Measurements from ENCODE around the gene FAM3D. TPM values are rescaled to one million over a fixed set of nuclear protein-coding genes. Genes with fewer than 3 reads are reported as not detected.

Gene FAM3D
- total RNA-seq, 2 donors from 2014 or later: 4.7 to 11.6 TPM

DNA sequence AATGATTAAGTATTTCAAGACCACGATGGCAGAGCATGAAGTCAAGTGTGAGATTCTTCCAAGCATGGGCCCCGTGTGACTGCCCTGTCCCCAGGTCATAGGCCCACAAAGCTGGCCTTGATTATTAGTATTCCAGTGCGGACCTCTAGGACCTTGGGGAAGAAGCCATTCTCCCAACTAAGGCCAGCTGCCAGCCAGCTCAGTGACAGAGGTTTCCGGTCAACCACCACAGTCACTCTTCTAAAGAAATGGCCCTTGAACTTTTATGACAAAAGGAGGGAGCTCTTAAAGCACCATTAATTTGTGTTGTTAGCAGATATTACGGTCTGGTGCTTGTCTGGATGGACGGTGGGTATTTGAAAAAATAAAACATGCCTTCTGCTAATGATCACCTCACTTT is 28.0 kb downstream of the FAM3D start:
- H3K4me1 ChIP-seq (replicated peaks): no peaks in the 10 kb centered on the region
- no peak for DNase-seq (ENCODE audit: low spot score)
- no peaks in the 10 kb centered on the region for H3K36me3 ChIP-seq
- intact Hi-C loops (cut with DNase I): no loop called here
- H3K4me3 ChIP-seq: no peak overlapping the region
- 71% methylated on average over 6 of the region's 6 CpGs for WGBS
- TF ChIP-seq POLR2AphosphoS5 (IDR thresholded peaks at IDR 0.05): no peak
- no peak overlapping the region for H3K27ac ChIP-seq
- no peaks in the 10 kb centered on the region for H3K9me3 ChIP-seq
- H3K27me3 ChIP-seq (replicated peaks; ENCODE audit: insufficient read depth): no peaks in the 10 kb centered on the region

DNA sequence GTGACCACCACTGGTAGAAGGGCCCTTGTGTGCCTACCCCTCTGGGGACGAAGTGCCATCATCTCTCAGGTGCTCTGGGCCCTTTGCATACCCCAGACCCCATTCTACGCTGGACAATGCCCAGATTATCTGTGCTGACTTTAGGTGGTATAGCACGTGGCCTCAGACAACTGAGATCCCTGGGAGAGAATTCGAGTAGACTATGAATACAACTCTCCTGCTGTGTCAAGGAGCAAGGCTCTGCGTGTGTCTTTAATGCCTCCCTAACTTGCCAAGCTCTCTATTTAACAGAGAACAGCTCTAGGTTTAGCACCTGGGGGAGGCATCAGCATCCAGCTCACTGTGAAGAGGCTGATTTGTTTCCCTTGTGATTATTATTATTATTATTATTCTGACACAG is 29.1 kb downstream of the FAM3D start:
- no peak overlapping the region for H3K27ac ChIP-seq
- WGBS: 67% methylated on average over 5 of the region's 5 CpGs
- no peaks in the 10 kb centered on the region for H3K9me3 ChIP-seq
- TF ChIP-seq, protein P1, sequence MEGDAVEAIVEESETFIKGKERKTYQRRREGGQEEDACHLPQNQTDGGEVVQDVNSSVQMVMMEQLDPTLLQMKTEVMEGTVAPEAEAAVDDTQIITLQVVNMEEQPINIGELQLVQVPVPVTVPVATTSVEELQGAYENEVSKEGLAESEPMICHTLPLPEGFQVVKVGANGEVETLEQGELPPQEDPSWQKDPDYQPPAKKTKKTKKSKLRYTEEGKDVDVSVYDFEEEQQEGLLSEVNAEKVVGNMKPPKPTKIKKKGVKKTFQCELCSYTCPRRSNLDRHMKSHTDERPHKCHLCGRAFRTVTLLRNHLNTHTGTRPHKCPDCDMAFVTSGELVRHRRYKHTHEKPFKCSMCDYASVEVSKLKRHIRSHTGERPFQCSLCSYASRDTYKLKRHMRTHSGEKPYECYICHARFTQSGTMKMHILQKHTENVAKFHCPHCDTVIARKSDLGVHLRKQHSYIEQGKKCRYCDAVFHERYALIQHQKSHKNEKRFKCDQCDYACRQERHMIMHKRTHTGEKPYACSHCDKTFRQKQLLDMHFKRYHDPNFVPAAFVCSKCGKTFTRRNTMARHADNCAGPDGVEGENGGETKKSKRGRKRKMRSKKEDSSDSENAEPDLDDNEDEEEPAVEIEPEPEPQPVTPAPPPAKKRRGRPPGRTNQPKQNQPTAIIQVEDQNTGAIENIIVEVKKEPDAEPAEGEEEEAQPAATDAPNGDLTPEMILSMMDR (IDR thresholded peaks at IDR 0.05): no peak
- TF ChIP-seq POLR2AphosphoS5 (IDR thresholded peaks at IDR 0.05) (no peak), POLR2A (IDR thresholded peaks at IDR 0.05) (no peak)
- DNase-seq (ENCODE audit: low spot score): no peak
- no peaks in the 10 kb centered on the region for H3K27me3 ChIP-seq (replicated peaks; ENCODE audit: insufficient read depth)
- H3K4me3 ChIP-seq: no peak overlapping the region
- intact Hi-C loops (cut with DNase I): no loop called here
- no peaks in the 10 kb centered on the region for H3K36me3 ChIP-seq
- no peaks in the 10 kb centered on the region for H3K4me1 ChIP-seq (replicated peaks)

DNA sequence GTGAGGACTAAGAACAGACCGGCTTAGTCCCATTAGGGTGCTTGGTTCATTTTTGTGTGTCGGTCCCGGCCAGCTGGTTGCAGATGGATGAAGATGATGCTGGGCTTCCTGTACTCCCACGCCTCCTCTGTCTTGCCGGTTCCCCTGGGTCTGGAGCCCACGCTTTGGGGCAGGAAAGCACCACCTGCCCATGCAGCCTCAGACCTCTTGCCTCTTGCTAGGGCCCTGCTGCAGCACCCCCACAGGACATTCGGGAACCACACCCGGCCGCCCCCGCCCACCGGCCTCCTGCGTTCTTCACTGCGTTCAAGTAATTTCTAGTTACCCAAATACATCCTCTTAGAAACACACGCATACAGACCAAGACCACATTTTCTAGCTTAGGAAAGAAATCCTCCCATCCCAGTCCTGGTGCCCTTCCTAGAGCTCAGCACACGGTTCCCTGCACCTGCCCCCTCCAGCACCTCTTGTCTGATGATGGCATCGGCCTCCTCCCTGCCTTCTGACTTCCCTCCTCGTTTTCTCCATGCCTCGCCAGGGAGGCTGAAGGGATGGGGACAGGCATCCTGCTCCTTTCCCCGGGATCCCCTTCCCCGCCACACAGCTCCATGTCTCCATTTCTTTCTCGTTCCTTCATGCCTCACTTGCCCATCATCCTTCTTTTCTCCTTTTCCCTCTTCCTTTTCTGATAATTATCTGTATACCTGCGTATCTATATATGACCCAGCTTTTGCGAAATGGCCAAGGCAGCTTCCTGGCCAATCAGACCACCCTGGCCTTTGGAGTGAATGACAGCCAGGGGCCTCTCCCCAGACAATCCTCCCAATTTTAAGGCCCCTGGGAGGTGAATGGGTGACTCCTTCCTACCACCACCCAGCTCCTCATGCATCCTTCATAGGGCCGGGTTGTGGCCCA is 30.9 kb downstream of the FAM3D start:
- H3K9me3 ChIP-seq: no peaks in the 10 kb centered on the region
- intact Hi-C loops (cut with DNase I): no loop called here
- DNase-seq (ENCODE audit: low spot score): no peak
- H3K4me1 ChIP-seq (replicated peaks): no peaks in the 10 kb centered on the region
- no peak overlapping the region for H3K4me3 ChIP-seq
- H3K36me3 ChIP-seq: no peaks in the 10 kb centered on the region
- H3K27me3 ChIP-seq (replicated peaks; ENCODE audit: insufficient read depth): no peaks in the 10 kb centered on the region
- TF ChIP-seq POLR2A (IDR thresholded peaks at IDR 0.05): no peak
- TF ChIP-seq POLR2AphosphoS5 (IDR thresholded peaks at IDR 0.05): no peak
- TF ChIP-seq, protein P1 (IDR thresholded peaks at IDR 0.05): no peak
- WGBS: 89% methylated on average over 24 of the region's 24 CpGs
- H3K27ac ChIP-seq: no peak overlapping the region

DNA sequence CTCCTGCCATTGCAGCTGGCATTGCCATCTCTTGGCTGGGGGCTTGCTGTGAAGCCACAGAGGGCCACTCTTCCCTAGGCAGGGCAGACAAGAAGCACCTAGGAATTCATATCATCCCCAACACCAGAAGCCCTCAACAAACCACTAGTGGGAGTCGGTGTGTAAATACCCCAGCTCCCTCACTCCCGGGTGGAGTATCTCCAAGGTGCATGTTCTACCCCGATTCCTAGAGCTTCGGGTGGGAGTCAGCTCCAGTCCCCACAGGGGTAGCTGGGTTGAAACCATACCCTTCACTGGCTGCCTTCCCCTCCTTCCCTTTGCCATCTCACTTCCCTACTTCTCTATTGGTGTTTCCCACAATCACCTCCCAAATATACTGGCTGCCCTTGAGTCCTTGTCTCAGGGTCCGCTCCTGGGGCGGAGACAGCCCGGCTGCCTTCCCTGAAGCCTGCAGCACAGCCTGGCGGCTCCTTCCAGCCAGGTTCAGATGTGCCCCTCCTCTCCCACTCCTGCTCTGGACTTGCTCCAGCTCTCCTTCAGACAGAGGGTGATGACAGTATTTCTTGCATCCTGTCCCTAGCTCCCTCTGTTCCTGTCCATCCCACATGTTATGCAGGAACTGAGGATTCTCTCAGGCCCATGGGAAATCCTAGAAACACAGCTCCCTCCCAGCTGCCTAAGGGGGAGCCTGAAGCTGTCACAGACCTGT is 33.3 kb downstream of the FAM3D start:
- TF ChIP-seq POLR2AphosphoS5 (IDR thresholded peaks at IDR 0.05): no peak
- H3K27ac ChIP-seq: no peak overlapping the region
- intact Hi-C loops (cut with DNase I): loop anchor here (5.0 kb wide), 1 partner anchor 141 kb away; the partner anchor contains the start of gene KCTD6
- DNase-seq (ENCODE audit: low spot score): no peak
- H3K4me1 ChIP-seq (replicated peaks): peaks cover 7% of the 10 kb centered on the region
- WGBS: 83% methylated on average over 8 of the region's 8 CpGs
- no peaks in the 10 kb centered on the region for H3K27me3 ChIP-seq (replicated peaks; ENCODE audit: insufficient read depth)
- no peaks in the 10 kb centered on the region for H3K9me3 ChIP-seq
- no peaks in the 10 kb centered on the region for H3K36me3 ChIP-seq
- no peak overlapping the region for H3K4me3 ChIP-seq

DNA sequence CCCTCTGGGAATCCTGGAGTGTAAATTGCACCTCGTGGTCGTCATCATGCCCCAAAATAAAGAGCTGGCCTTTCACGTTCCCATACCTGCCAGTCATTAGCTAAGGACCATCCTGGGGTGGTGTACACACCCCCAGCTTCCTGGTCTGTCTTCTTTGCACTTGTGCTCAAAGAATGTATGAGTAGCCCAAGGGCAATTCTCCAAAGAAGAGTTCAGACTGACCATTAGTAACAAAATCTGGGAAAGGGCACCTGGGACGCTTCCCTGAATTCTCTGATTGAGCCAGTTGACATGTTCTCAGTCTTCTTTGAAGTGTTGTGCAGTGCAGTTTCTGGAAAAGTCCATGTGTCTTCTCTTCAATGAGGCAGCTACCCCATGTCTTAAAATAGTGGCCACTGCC is 34.8 kb downstream of the FAM3D start:
- no peak for DNase-seq (ENCODE audit: low spot score)
- intact Hi-C loops (cut with DNase I): loop anchor here (5.0 kb wide), 1 partner anchor 139 kb away; the partner anchor contains the start of gene KCTD6

More for the DNA sequence above, 34.8 kb downstream of the FAM3D start:
- H3K4me1 ChIP-seq (replicated peaks): peaks cover 22% of the 10 kb centered on the region
- H3K9me3 ChIP-seq: no peaks in the 10 kb centered on the region
- H3K27ac ChIP-seq: no peak overlapping the region
- no peak for TF ChIP-seq POLR2AphosphoS5 (IDR thresholded peaks at IDR 0.05)
- TF ChIP-seq, protein P1 (IDR thresholded peaks at IDR 0.05): no peak
- no peak for TF ChIP-seq POLR2A (IDR thresholded peaks at IDR 0.05)
- no peak overlapping the region for H3K4me3 ChIP-seq
- 44% methylated on average over 4 of the region's 4 CpGs for WGBS
- no peaks in the 10 kb centered on the region for H3K27me3 ChIP-seq (replicated peaks; ENCODE audit: insufficient read depth)
- H3K36me3 ChIP-seq: no peaks in the 10 kb centered on the region
